Left kidney (tissue), 2 donors: Measurements from ENCODE around the gene ASB6. TPM values are rescaled to one million over a fixed set of nuclear protein-coding genes. Genes with fewer than 3 reads are reported as not detected.

Experiments used
- DNase-seq: peaks from one replicate; pipeline ENCODE4 v3.0.0-alpha.2; 2013
- polyA plus RNA-seq: library from polyadenylated mRNA; unstranded; fragments of 120-200 nt; gene quantifications from one replicate; pipeline ENCODE4 v1.2.1, GENCODE V29; 2013; ENCODE audit not compliant: insufficient read length

The ASB6 gene
- polyA plus RNA-seq, 1 donor = 16.4 TPM

DNA sequence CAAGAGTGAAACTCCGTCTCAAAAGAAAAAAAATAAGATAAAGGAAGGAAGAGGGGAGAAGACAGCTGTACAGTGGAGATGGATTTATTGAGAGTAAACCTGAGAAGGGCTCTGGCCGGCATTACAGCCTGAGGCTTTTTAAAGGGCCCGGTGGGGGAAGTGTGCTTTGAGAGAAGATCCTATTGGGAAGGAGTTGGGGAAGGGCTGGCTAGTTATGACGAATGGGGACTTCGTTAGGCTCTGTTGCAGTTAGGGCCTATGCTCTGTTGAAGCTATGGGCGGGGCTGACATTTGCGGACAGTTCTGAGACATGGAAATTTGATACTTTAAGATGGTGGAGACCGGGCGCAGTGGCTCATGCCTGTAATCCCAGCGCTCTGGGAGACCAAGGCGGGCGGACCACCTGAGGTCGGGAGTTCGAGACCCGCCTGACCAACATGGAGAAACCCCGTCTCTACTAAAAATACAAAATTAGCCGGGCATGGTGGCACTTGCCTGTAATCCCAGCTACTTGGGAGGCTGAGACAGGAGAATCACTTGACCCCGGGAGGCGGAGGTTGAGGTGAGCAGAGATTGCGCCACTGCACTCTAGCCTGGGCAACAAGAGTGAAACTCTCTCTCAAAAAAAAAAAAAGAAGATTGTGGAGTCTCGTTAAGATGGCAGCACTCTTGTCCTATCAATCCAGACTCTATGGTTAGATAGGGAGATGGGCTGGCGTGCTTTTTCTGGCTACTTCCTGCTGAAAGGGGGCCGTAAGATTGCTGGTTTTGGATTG is 54.3 kb downstream of the ASB6 start:
- DNase-seq = no peak

DNA sequence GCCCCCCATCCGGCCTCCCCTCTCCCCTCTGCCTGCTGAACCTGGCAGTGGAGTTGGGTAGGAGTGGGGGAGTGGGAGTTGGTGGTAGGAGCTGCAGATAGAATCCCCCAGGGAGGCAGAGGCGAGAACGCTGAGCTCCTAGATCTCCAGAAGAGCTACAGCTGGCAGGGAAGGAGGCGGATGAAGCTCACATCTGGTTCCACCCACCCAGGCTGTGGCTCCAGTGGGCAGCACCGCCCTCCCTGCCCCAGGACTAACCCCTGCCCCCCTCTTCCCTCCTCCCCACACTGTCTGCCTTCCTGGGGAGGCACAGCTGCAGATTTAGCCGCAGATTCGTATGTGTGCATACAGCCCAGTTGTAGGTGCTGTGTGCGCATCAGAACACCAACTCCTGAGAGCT is 55.3 kb downstream of the ASB6 start:
- DNase-seq = no peak

DNA sequence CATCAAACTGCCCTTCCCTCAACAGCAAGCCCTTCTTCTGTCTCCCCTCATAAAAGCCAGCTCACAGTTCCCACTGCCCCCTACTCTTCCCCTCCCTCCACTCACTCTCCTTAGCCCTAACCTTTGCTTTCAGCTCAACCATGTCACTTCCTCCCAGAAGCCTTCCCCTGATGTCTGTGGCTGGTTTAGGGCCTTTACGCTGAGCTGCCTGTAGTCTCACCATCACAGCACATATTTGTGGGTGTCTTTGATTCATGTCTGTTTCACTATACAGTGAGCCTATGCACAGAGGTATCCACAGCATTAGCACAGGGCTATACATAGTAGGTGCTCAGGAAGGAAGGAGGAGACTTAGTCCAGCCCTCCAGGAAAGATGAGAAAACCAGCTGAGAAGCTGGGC is 55.7 kb downstream of the ASB6 start:
- DNase-seq = no peak

DNA sequence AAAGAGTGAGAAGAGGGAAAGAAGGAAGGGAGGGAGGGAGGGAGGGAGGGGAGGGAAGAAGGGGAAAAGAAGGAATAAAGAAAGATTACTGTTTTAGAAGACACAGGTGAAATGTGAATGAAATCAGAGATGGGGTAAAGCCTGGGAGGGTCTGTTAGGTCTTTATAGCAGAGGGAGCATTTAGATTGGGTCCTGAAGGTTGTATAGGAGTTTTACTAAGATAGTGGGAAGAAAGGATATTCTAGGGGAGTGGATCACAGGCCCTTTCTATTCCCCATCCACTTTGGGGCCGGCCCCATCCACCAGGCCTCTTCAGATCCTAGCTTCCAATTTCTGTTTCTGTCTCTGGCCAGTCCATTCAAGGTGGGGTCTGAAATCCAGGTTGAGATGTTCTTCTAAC is 56.6 kb downstream of the ASB6 start:
- DNase-seq = no peak

Other genes starting within 250 kb of the ASB6 start
- 0.30 TPM for gene C9orf50, start 21.1 kb downstream of the ASB6 start, polyA plus RNA-seq
- 26.3 TPM for gene NTMT1, start 16.0 kb downstream of the ASB6 start, polyA plus RNA-seq
- 0.52 TPM for gene PRRX2, start 23.5 kb upstream of the ASB6 start, polyA plus RNA-seq
- 4.3 TPM for gene PTGES, start 110.9 kb upstream of the ASB6 start, polyA plus RNA-seq
- 21.8 TPM for gene TOR1B, start 161.0 kb upstream of the ASB6 start, polyA plus RNA-seq
- 46.4 TPM for gene TOR1A, start 182.0 kb upstream of the ASB6 start, polyA plus RNA-seq
- 79.5 TPM for gene C9orf78, start 193.1 kb upstream of the ASB6 start, polyA plus RNA-seq
- gene USP20, start 193.3 kb upstream of the ASB6 start, polyA plus RNA-seq = 18.3 TPM